Spleen (tissue), 7 donors: ENCODE results near the gene SUPT3H.

ENCODE experiments used
- POLR2AphosphoS5 ChIP-seq, 3 donors: sonication (generic); formaldehyde crosslinking; IDR thresholded peaks; one replicate each; pipeline ENCODE4 v1.5.1; 2017; ENCODE audit warnings: antibody characterized with exemption in 3 of 3
- TF ChIP-seq, protein P1 (sequence below), 11 experiments: fragments of 200-600 bp in 7 of 11; fragments of 450-650 bp in 4 of 11; sonication (generic) in 4 of 11; IDR thresholded peaks in 8 of 11; conservative IDR thresholded peaks in 3 of 11; 1 replicate in 7 of 11; 2 replicates in 4 of 11; pipeline versions ENCODE4 v1.4.0 to v1.8.0; 2016 to 2021; ENCODE audit warnings: antibody characterized with exemption in 11 of 11, inconsistent platforms in 4 of 11, mild to moderate bottlenecking in 1 of 11
- donor health status: DM: no; HTN: no; CAD: no; lungs with moderate emphysema.
- donor health status: DM: no; HTN: no; CAD: no.
- donor health status: DM: no; HTN: no; CAD: no.

DNA sequence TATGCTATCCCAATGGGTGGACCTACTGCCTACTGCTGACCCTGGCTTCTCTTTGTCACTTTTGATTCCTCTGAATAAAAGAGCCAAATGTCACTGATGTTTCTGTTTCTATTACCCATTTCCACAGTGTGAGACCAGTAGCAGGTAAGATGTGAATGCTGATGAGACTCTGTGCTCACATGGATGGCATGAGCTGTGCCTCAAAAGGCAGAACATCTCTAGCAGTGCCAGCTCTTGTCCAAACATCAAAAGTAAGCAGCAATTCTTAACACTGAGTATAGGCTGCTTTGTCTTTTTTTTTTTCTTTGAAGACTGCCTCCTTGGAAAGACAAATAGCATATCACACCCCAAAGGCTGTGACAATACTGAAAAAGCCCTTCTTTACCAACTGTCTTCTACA, 508.8 kb downstream of the SUPT3H start:
- TF ChIP-seq, protein P1, sequence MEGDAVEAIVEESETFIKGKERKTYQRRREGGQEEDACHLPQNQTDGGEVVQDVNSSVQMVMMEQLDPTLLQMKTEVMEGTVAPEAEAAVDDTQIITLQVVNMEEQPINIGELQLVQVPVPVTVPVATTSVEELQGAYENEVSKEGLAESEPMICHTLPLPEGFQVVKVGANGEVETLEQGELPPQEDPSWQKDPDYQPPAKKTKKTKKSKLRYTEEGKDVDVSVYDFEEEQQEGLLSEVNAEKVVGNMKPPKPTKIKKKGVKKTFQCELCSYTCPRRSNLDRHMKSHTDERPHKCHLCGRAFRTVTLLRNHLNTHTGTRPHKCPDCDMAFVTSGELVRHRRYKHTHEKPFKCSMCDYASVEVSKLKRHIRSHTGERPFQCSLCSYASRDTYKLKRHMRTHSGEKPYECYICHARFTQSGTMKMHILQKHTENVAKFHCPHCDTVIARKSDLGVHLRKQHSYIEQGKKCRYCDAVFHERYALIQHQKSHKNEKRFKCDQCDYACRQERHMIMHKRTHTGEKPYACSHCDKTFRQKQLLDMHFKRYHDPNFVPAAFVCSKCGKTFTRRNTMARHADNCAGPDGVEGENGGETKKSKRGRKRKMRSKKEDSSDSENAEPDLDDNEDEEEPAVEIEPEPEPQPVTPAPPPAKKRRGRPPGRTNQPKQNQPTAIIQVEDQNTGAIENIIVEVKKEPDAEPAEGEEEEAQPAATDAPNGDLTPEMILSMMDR (IDR thresholded peaks at IDR 0.05 in 8 of 11, conservative IDR thresholded peaks at IDR 0.05 in 3 of 11): no peak
- no peak for TF ChIP-seq POLR2AphosphoS5 (IDR thresholded peaks at IDR 0.05)
